Brain microvascular endothelial cell (primary cell): ENCODE data around the gene THRAP3.
A peak's percentile ranks its signal among the peaks of the same experiment; 100 is the strongest.

Source experiments
- DNase-seq: peaks from one replicate; pipeline ENCODE4 v3.0.0-alpha.2; 2020
- H3K27ac ChIP-seq: fragments of 250-450 bp; sonication (Bioruptor Pico); 2 replicates; pipeline ENCODE4 v1.5.1; 2020; ENCODE audit warnings: mild to moderate bottlenecking, moderate library complexity
- H3K27me3 ChIP-seq: fragments of 250-450 bp; sonication (Bioruptor Pico); replicated peaks from 2 replicates; pipeline ENCODE4 v1.5.1; 2020; ENCODE audit warnings: mild to moderate bottlenecking
- H3K36me3 ChIP-seq: fragments of 250-450 bp; sonication (Bioruptor Pico); replicated peaks from 2 replicates; pipeline ENCODE4 v1.5.1; 2020; ENCODE audit warnings: mild to moderate bottlenecking
- H3K4me3 ChIP-seq: 2 replicates; pipeline ENCODE4 v1.5.1; 2011; ENCODE audit warnings: low read depth, mild to moderate bottlenecking, control low read depth, low read length, moderate library complexity
- CTCF ChIP-seq: IDR thresholded peaks from 2 replicates; pipeline ENCODE4 v1.5.1; 2011; ENCODE audit warnings: low read depth, mild to moderate bottlenecking, moderate library complexity, low read length, control low read depth, inconsistent platforms; ENCODE audit errors: missing control alignments
- in situ Hi-C: cut with HindIII; loops from 2 replicates; pipeline ENCODE4 v1.10.0; 2017; ENCODE audit warnings: low sequenced_read_pairs, low pct_ligation_motif_present

Gene THRAP3

GRCh38 chr1:36349241-36349671 is 125.0 kb downstream of the THRAP3 start:
- TF ChIP-seq CTCF: no peak
- peaks cover 58% of the 10 kb centered on the region for H3K36me3 ChIP-seq
- DNase-seq: peak; percentile 34
- in situ Hi-C loops: no loop called here
- H3K4me3 ChIP-seq: no peak overlapping the region
- no peaks in the 10 kb centered on the region for H3K27me3 ChIP-seq
- H3K27ac ChIP-seq: peak overlapping the region; percentile 91

GRCh38 chr1:36349839-36350238 is 125.6 kb downstream of the THRAP3 start:
- Histone ChIP-seq H3K27me3 (no peaks in the 10 kb centered on the region), H3K27ac (peak overlapping the region; percentile 91), H3K36me3 (peaks cover 63% of the 10 kb centered on the region), H3K4me3 (no peak overlapping the region)
- TF ChIP-seq CTCF: no peak
- no peak for DNase-seq
- in situ Hi-C loops: no loop called here

DNA sequence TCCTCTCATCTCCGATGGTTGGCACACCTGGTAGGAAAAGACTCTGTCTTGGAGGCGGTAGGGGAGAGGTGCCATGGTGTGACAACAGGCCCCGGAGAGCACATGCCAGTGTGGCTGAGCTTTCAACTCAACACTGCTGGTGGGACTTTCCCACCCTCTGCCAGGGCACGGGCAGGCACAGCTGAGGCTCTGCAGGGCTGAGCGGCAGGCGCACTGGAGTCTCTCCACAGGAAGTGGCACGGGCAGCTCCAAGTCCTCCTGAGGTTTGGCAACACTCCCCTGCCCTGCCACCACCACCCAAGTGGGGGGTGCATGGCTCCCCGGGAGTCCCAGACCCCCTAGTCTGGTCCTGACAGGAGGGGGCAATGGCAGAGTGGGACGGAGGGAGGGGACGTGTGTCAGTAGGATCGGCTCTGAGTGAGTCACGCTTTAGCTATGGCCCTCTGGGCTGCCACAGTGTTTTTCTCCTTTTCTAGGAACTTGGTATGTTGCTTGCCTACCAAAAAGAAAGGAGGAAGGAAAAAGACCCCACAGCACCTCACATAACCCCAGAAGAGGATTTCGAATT is 126.5 kb downstream of the THRAP3 start:
- no peak overlapping the region for H3K4me3 ChIP-seq
- H3K36me3 ChIP-seq: peaks cover 63% of the 10 kb centered on the region
- in situ Hi-C loops: no loop called here
- H3K27me3 ChIP-seq: no peaks in the 10 kb centered on the region
- peak; percentile 79 for DNase-seq
- TF ChIP-seq CTCF: no peak
- H3K27ac ChIP-seq: peak overlapping the region; percentile 91

DNA sequence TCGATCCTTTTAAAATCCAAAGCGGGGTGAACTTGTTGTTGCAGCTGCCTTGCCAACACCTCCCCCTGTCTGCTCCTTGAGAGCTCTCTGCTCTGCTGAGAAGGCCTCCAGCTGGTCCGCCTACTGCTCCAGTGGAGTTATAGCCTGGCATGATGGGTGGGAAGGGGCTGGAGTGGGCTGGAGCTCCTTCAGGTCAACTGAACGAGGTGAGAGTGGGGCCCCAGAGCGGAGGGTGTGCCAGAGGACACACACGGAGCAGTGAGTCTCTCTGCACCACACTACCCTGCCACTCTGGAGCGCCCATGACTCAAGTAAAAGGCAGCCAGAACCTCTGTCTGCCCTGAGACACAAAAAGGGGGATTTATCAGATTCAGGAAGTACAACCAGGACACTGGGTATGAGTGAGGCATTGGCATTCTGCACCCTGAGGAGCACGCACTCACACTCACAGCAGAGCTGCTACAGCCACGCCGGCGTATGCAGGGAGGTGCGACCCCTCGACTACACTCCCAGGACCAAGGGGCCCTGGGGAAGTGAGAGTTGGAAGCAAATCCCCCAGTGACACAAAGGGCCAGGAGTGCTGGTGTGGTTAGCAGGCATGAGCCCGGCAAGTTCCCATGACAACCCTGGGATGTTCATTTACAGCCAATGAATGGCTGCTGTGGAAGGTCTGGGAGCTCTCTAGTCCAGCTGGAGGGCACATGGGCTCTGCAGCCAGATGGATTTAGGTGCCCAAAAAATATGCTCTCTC is 127.2 kb downstream of the THRAP3 start:
- in situ Hi-C loops: no loop called here
- peak; percentile 81 for DNase-seq
- Histone ChIP-seq H3K36me3 (peaks cover 62% of the 10 kb centered on the region), H3K27ac (peak overlapping the region; percentile 91), H3K27me3 (no peaks in the 10 kb centered on the region), H3K4me3 (peak overlapping the region; percentile 26)
- TF ChIP-seq CTCF: no peak

- no peaks in the 10 kb centered on the region for H3K27me3 ChIP-seq
- H3K27ac ChIP-seq: peak overlapping the region; percentile 91
- no peak overlapping the region for H3K4me3 ChIP-seq
- peak; percentile 53 for TF ChIP-seq CTCF
- in situ Hi-C loops: no loop called here
- H3K36me3 ChIP-seq: peaks cover 62% of the 10 kb centered on the region
- no peak for DNase-seq
Measured at GRCh38 chr1:36352125-36352909, 128.1 kb downstream of the THRAP3 start.
